Measurements from ENCODE around the gene ZNF423.

The ZNF423 gene

DNA sequence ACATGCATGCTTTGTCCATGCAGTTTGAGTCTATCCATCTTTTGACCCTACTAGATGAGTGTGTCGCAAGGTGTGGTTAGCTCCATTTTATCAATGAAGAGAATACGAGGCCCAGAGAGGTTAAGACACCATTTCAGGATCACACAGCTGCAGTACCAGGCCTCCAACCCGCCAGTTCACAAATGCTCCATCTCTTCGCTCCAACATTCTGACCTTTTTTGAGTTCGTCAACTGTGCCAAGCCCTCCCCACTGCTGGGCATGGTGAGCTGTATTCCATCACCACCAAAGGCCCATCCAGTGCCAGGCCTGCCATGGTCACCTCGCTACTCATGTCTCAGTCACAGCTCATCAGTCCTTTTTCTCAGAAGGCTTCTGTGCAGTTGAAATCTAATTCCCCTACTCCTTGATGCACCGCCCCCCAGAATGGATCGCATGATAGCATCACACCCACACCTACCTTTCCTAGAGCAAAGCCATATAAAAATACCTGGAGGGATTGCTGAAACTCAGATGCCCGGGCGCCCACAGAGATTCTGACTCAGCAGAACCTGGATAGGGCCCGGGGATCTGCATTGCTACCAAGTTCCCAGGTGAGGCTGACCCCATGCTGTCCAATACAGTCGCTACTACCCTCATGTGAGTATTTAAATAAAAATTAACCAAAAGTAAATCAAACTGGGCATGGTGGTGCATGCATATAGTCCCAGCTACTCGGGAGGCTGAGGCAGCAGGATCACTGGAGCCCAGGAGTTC is 38.0 kb downstream of the ZNF423 start:
- no peaks in the 10 kb centered on the region for H4K20me1 ChIP-seq (ENCODE audit: insufficient read depth, low read length)
- H3K36me3 ChIP-seq (ENCODE audit: insufficient read depth, low read length): no peaks in the 10 kb centered on the region
- H3K27ac ChIP-seq (ENCODE audit: low read depth, low read length, poor library complexity, severe bottlenecking): no peak overlapping the region
- TF ChIP-seq EZH2 (IDR thresholded peaks at IDR 0.05; ENCODE audit: borderline replicate concordance, low read length): no peak
- TF ChIP-seq, protein P1, sequence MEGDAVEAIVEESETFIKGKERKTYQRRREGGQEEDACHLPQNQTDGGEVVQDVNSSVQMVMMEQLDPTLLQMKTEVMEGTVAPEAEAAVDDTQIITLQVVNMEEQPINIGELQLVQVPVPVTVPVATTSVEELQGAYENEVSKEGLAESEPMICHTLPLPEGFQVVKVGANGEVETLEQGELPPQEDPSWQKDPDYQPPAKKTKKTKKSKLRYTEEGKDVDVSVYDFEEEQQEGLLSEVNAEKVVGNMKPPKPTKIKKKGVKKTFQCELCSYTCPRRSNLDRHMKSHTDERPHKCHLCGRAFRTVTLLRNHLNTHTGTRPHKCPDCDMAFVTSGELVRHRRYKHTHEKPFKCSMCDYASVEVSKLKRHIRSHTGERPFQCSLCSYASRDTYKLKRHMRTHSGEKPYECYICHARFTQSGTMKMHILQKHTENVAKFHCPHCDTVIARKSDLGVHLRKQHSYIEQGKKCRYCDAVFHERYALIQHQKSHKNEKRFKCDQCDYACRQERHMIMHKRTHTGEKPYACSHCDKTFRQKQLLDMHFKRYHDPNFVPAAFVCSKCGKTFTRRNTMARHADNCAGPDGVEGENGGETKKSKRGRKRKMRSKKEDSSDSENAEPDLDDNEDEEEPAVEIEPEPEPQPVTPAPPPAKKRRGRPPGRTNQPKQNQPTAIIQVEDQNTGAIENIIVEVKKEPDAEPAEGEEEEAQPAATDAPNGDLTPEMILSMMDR (IDR thresholded peaks at IDR 0.05; ENCODE audit: low read length): no peak
- no peak overlapping the region for H3K9ac ChIP-seq (ENCODE audit: low read length)
- H3K4me3 ChIP-seq (ENCODE audit: low read depth, low read length, poor library complexity, severe bottlenecking): no peak overlapping the region
- no peaks in the 10 kb centered on the region for H3K9me3 ChIP-seq (ENCODE audit: low read length)
- H2AFZ ChIP-seq (ENCODE audit: low read length): no peak overlapping the region
- H3K4me2 ChIP-seq (ENCODE audit: low read length): no peak overlapping the region
- H3K27me3 ChIP-seq (ENCODE audit: insufficient read depth, low read length): peaks cover 6% of the 10 kb centered on the region; the same call in 1 of the 2 replicates
- no peaks in the 10 kb centered on the region for H3K4me1 ChIP-seq (ENCODE audit: insufficient read depth, low read length, severe bottlenecking)
- no peaks in the 10 kb centered on the region for H3F3A ChIP-seq (ENCODE audit: insufficient read depth, low read length)
- no peaks in the 10 kb centered on the region for H3K79me2 ChIP-seq (ENCODE audit: insufficient read depth, low read length)
- no peaks in the 10 kb centered on the region for H3K9me2 ChIP-seq (ENCODE audit: low read depth, low read length)

- H3K9me3 ChIP-seq (ENCODE audit: low read length): no peaks in the 10 kb centered on the region
- no peak overlapping the region for H3K4me2 ChIP-seq (ENCODE audit: low read length)
- no peaks in the 10 kb centered on the region for H3K4me1 ChIP-seq (ENCODE audit: insufficient read depth, low read length, severe bottlenecking)
- H3K9me2 ChIP-seq (ENCODE audit: low read depth, low read length): no peaks in the 10 kb centered on the region
- no peak overlapping the region for H3K9ac ChIP-seq (ENCODE audit: low read length)
- no peaks in the 10 kb centered on the region for H3K79me2 ChIP-seq (ENCODE audit: insufficient read depth, low read length)
- no peaks in the 10 kb centered on the region for H4K20me1 ChIP-seq (ENCODE audit: insufficient read depth, low read length)
- H2AFZ ChIP-seq (ENCODE audit: low read length): no peak overlapping the region
- no peak overlapping the region for H3K27ac ChIP-seq (ENCODE audit: low read depth, low read length, poor library complexity, severe bottlenecking)
- TF ChIP-seq, protein P1 (IDR thresholded peaks at IDR 0.05; ENCODE audit: low read length): no peak
- no peak for TF ChIP-seq EZH2 (IDR thresholded peaks at IDR 0.05; ENCODE audit: borderline replicate concordance, low read length)
- H3F3A ChIP-seq (ENCODE audit: insufficient read depth, low read length): no peaks in the 10 kb centered on the region
- peaks cover 4% of the 10 kb centered on the region; the same call in 1 of the 2 replicates for H3K27me3 ChIP-seq (ENCODE audit: insufficient read depth, low read length)
- H3K36me3 ChIP-seq (ENCODE audit: insufficient read depth, low read length): no peaks in the 10 kb centered on the region
- no peak overlapping the region for H3K4me3 ChIP-seq (ENCODE audit: low read depth, low read length, poor library complexity, severe bottlenecking)
These were observed 39.0 kb downstream of the ZNF423 start for GRCh38 chr16:49816875-49817274.

DNA sequence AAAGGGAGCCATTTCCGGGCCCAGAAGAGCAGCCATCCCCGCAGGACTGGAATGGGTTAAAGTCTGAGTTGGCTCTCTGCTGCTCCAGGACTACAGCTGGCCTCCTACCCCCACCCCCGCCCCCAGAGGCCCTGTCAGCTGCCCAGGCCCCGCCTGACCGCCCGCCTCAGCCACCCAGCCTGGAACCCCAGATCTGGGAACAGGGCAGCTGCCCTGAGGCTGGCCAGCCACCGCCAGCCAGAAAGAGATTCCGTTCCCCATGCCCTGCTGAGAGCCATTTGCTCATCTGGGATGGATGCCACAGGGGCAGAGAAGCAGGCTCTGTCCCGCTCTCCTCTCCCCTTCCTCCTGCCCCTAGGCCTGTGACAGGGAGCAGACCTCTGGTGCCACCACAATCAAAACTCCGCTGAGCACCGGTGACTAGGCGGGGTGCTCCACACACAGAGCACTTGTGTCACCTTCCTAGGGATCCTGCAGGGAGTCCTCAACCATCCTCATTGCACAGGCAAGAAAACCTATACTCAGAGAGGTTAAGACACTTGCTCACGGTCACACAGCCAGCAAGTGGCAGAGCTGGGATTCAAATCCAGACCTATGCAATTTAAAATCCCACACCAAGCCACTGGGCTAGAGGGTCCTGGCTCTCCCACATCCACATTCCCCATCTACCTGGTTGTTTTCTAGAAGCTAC is 44.1 kb downstream of the ZNF423 start:
- no peaks in the 10 kb centered on the region for H3F3A ChIP-seq (ENCODE audit: insufficient read depth, low read length)
- H3K4me2 ChIP-seq (ENCODE audit: low read length): no peak overlapping the region
- H3K27me3 ChIP-seq (ENCODE audit: insufficient read depth, low read length): peaks cover 9% of the 10 kb centered on the region; the same call in 1 of the 2 replicates
- H3K9me3 ChIP-seq (ENCODE audit: low read length): no peaks in the 10 kb centered on the region
- no peak overlapping the region for H3K4me3 ChIP-seq (ENCODE audit: low read depth, low read length, poor library complexity, severe bottlenecking)
- H3K79me2 ChIP-seq (ENCODE audit: insufficient read depth, low read length): no peaks in the 10 kb centered on the region
- no peaks in the 10 kb centered on the region for H4K20me1 ChIP-seq (ENCODE audit: insufficient read depth, low read length)
- no peak overlapping the region for H3K9ac ChIP-seq (ENCODE audit: low read length)
- TF ChIP-seq, protein P1 (IDR thresholded peaks at IDR 0.05; ENCODE audit: low read length): no peak
- no peak for TF ChIP-seq EZH2 (IDR thresholded peaks at IDR 0.05; ENCODE audit: borderline replicate concordance, low read length)
- H3K36me3 ChIP-seq (ENCODE audit: insufficient read depth, low read length): no peaks in the 10 kb centered on the region
- H3K4me1 ChIP-seq (ENCODE audit: insufficient read depth, low read length, severe bottlenecking): no peaks in the 10 kb centered on the region
- no peak overlapping the region for H3K27ac ChIP-seq (ENCODE audit: low read depth, low read length, poor library complexity, severe bottlenecking)
- no peak overlapping the region for H2AFZ ChIP-seq (ENCODE audit: low read length)
- no peaks in the 10 kb centered on the region for H3K9me2 ChIP-seq (ENCODE audit: low read depth, low read length)
